Measurements from ENCODE around the gene DOK6.

Gene DOK6

GRCh38 chr18:69752737-69753380 is 352.2 kb downstream of the DOK6 start:
- DNase-seq (ENCODE audit: low read depth) = no peak

- no peak for DNase-seq (ENCODE audit: low read depth)
Measured at GRCh38 chr18:69754108-69754507, 353.4 kb downstream of the DOK6 start.

GRCh38 chr18:69755041-69755440 is 354.4 kb downstream of the DOK6 start:
- no peak for DNase-seq (ENCODE audit: low read depth)

- DNase-seq (ENCODE audit: low read depth) = no peak
Measured at GRCh38 chr18:69755856-69756496, 355.3 kb downstream of the DOK6 start.

- no peak for DNase-seq (ENCODE audit: low read depth)
Measured at GRCh38 chr18:69757733-69758132, 357.0 kb downstream of the DOK6 start.

- no peak for DNase-seq (ENCODE audit: low read depth)
Measured at GRCh38 chr18:69758458-69758857, 357.8 kb downstream of the DOK6 start.

GRCh38 chr18:69759046-69759445 is 358.4 kb downstream of the DOK6 start:
- DNase-seq (ENCODE audit: low read depth) = no peak

GRCh38 chr18:69763002-69763401 is 362.3 kb downstream of the DOK6 start:
- no peak for DNase-seq (ENCODE audit: low read depth)

GRCh38 chr18:69763821-69764220 is 363.1 kb downstream of the DOK6 start:
- DNase-seq (ENCODE audit: low read depth) = no peak

GRCh38 chr18:69770238-69770637 is 369.6 kb downstream of the DOK6 start:
- DNase-seq (ENCODE audit: low read depth) = no peak

- DNase-seq (ENCODE audit: low read depth) = no peak
Measured at GRCh38 chr18:69774831-69775230, 374.1 kb downstream of the DOK6 start.

- no peak for DNase-seq (ENCODE audit: low read depth)
Measured at GRCh38 chr18:69777248-69777647, 376.6 kb downstream of the DOK6 start.

GRCh38 chr18:69778680-69779079 is 378.0 kb downstream of the DOK6 start:
- DNase-seq (ENCODE audit: low read depth) = no peak

GRCh38 chr18:69780851-69781250 is 380.2 kb downstream of the DOK6 start:
- no peak for DNase-seq (ENCODE audit: low read depth)

GRCh38 chr18:69784815-69785214 is 384.1 kb downstream of the DOK6 start:
- DNase-seq (ENCODE audit: low read depth) = no peak

GRCh38 chr18:69785466-69785865 is 384.8 kb downstream of the DOK6 start:
- DNase-seq (ENCODE audit: low read depth) = no peak

GRCh38 chr18:69786427-69786826 is 385.7 kb downstream of the DOK6 start:
- no peak for DNase-seq (ENCODE audit: low read depth)

- no peak for DNase-seq (ENCODE audit: low read depth)
Measured at GRCh38 chr18:69787825-69788547, 387.3 kb downstream of the DOK6 start.

- DNase-seq (ENCODE audit: low read depth) = no peak
Measured at GRCh38 chr18:69789794-69790193, 389.1 kb downstream of the DOK6 start.

- DNase-seq (ENCODE audit: low read depth) = no peak
Measured at GRCh38 chr18:69790649-69791048, 390.0 kb downstream of the DOK6 start.

- no peak for DNase-seq (ENCODE audit: low read depth)
Measured at GRCh38 chr18:69795791-69796190, 395.1 kb downstream of the DOK6 start.

- DNase-seq (ENCODE audit: low read depth) = no peak
Measured at GRCh38 chr18:69804776-69805501, 404.3 kb downstream of the DOK6 start.

GRCh38 chr18:69808399-69808798 is 407.7 kb downstream of the DOK6 start:
- no peak for DNase-seq (ENCODE audit: low read depth)
